ENCODE data around the gene MYBL2. TPM values are rescaled to one million over a fixed set of nuclear protein-coding genes. Genes with fewer than 3 reads are reported as not detected.
"Not testable (repeated sequence)": the region's sequence is repeated elsewhere in the genome, so short reads cannot be mapped to it uniquely, and the experiment has no call there.

Gene MYBL2
- total RNA-seq, 2 experiments from 2014 or later, result 129 to 132 TPM

DNA sequence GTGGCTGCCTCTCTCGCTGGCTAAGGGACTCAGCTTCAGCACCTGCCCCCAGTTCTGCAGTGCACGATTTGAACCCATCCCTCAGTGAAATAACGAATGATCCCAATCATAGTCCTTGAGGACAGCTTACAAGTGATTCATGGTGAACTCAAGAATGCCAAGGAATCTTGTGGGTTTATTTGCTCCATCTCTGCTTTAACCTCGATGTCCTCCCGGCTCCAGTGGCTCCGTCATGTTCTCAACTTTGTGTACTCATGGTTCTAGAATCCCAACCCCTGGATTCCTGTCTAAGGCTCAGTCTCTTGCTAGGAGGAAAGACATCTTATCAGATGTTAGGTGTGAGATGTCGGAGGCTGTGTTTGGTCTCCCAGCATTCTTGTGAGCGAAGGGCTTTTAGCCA is 88.9 kb downstream of the MYBL2 start:
- no peak overlapping the region for H3K27ac Mint-ChIP-seq
- no peak for DNase-seq
- ATAC-seq, result no peak
- peaks cover 28% of the 10 kb centered on the region for H3K4me1 Mint-ChIP-seq (ENCODE audit: low read depth)
- peaks cover 5% of the 10 kb centered on the region for H3K36me3 Mint-ChIP-seq (ENCODE audit: low read depth)
- no peaks in the 10 kb centered on the region for H3K9me3 Mint-ChIP-seq (ENCODE audit: insufficient read depth)
- POLR2A ChIA-PET, result no interaction called here
- peaks cover 4% of the 10 kb centered on the region for H3K27me3 Mint-ChIP-seq (ENCODE audit: low read depth)
- CTCF ChIA-PET, result interaction anchor here (1.8 kb wide), 1 partner anchor 325 kb away, joined by 3 read pairs; no protein-coding TSS in a partner anchor
- no peak overlapping the region for H3K4me3 Mint-ChIP-seq

GRCh38 chr20:43757888-43758287 is 91.0 kb downstream of the MYBL2 start:
- H3K36me3 Mint-ChIP-seq (ENCODE audit: low read depth); H3K4me3 Mint-ChIP-seq; H3K4me1 Mint-ChIP-seq (ENCODE audit: low read depth); POLR2A ChIA-PET; H3K27me3 Mint-ChIP-seq (ENCODE audit: low read depth); H3K27ac Mint-ChIP-seq; DNase-seq; H3K9me3 Mint-ChIP-seq (ENCODE audit: insufficient read depth); ATAC-seq: not testable (repeated sequence)
- CTCF ChIA-PET, result interaction anchor here (0.7 kb wide), 1 partner anchor 8 kb away, joined by 3 read pairs; no protein-coding TSS in a partner anchor

DNA sequence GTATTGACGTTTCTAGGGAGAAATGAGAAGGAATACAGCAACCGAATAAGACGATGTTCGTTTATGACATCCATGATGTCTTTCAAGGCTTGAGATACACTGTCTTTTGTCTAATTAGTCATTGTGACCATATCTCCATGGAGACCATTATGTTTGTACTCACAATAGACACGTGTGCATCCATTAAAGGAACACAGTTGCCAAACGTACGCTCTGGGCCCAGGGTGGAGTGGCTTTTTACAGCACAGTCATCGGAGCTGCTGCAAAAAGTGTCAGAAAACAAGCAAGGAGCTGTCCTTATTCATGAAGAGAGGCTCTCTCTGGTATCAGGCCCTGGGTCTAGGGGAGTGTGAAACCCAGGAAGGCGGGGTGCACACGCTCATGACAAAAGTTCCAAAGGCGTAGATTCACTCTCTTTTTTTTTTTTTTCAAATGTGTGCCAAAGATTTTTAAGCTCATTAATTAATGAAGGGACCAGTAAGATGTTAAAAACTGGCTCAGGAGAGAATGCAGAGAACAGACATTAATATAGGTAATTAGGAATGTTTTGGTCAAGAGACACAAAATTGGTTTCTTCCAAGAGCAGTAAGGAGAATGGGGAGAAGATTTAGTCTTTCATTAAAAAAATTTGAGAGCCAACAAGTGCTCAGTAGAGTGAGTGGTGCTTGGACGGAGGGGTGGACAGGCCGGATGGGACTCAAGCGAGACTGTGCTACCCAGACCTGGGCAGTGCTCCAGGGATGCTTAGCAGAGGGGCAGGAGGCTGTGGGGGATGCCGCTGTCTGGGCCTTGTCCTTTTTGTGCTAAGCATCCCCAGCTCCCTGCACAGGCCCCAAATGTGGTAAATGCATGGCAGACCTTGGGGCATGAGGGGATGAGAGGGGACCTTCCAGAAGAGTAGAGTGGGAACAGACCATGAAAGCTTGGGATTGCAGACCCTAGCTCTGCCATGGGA is 94.7 kb downstream of the MYBL2 start:
- POLR2A ChIA-PET, result no interaction called here
- DNase-seq (no peak), ATAC-seq (no peak)
- Mint-ChIP-seq H3K27me3 (ENCODE audit: low read depth) (peaks cover 13% of the 10 kb centered on the region), H3K36me3 (ENCODE audit: low read depth) (peaks cover 2% of the 10 kb centered on the region), H3K4me3 (no peak overlapping the region), H3K9me3 (ENCODE audit: insufficient read depth) (no peaks in the 10 kb centered on the region), H3K4me1 (ENCODE audit: low read depth) (no peaks in the 10 kb centered on the region), H3K27ac (no peak overlapping the region)
- CTCF ChIA-PET, result interaction anchor here (0.6 to 1.6 kb wide), 2 partner anchors 78 to 242 kb away, joined by 4 read pairs; no protein-coding TSS in a partner anchor

GRCh38 chr20:43762911-43763310 is 96.0 kb downstream of the MYBL2 start:
- H3K4me1 Mint-ChIP-seq (ENCODE audit: low read depth), result no peaks in the 10 kb centered on the region
- DNase-seq, result no peak
- no peak for ATAC-seq
- H3K27ac Mint-ChIP-seq, result no peak overlapping the region
- no peaks in the 10 kb centered on the region for H3K9me3 Mint-ChIP-seq (ENCODE audit: insufficient read depth)
- H3K4me3 Mint-ChIP-seq, result no peak overlapping the region
- CTCF ChIA-PET, result interaction anchor here (1.6 kb wide), 1 partner anchor 77 kb away, joined by 4 read pairs; no protein-coding TSS in a partner anchor
- peaks cover 2% of the 10 kb centered on the region for H3K36me3 Mint-ChIP-seq (ENCODE audit: low read depth)
- POLR2A ChIA-PET, result no interaction called here
- peaks cover 20% of the 10 kb centered on the region for H3K27me3 Mint-ChIP-seq (ENCODE audit: low read depth)

GRCh38 chr20:43765916-43766315 is 99.0 kb downstream of the MYBL2 start:
- no peaks in the 10 kb centered on the region for H3K9me3 Mint-ChIP-seq (ENCODE audit: insufficient read depth)
- H3K4me3 Mint-ChIP-seq, result no peak overlapping the region
- H3K27me3 Mint-ChIP-seq (ENCODE audit: low read depth), result peaks cover 32% of the 10 kb centered on the region
- no peaks in the 10 kb centered on the region for H3K4me1 Mint-ChIP-seq (ENCODE audit: low read depth)
- H3K36me3 Mint-ChIP-seq (ENCODE audit: low read depth), result no peaks in the 10 kb centered on the region
- POLR2A ChIA-PET, result no interaction called here
- ATAC-seq (no peak), DNase-seq (no peak)
- H3K27ac Mint-ChIP-seq, result no peak overlapping the region
- CTCF ChIA-PET, result no interaction called here

Other genes with a start within 250 kb of the MYBL2 start
- 100 to 1,000 TPM; 141 to 142 TPM for gene SRSF6, start 209.2 kb upstream of the MYBL2 start, total RNA-seq
- 1 to 10 TPM; 5.6 to 6.7 TPM for gene L3MBTL1, start 159.4 kb upstream of the MYBL2 start, total RNA-seq
- under 1 TPM in 1 of 2 experiments, not detected in 1; 0.10 TPM for gene SGK2, start 108.1 kb upstream of the MYBL2 start, total RNA-seq
- gene IFT52, start 76.2 kb upstream of the MYBL2 start, total RNA-seq, result 10 to 100 TPM; 15.8 to 16.9 TPM
- gene GTSF1L, start 59.9 kb downstream of the MYBL2 start, total RNA-seq, result not detected
- under 1 TPM; 0.31 to 0.61 TPM for gene TOX2, start 247.7 kb downstream of the MYBL2 start, total RNA-seq